Cerebellar nuclear complex (tissue), 1 donor: ENCODE results near the gene ABCC11.

Experiments
- DNase-seq, 2 experiments: peaks; one replicate each; lab custom pipeline; 2025; lab: John Stamatoyannopoulos, UW

Gene ABCC11

GRCh38 chr16:48129926-48130325 lies 117.4 kb downstream of the ABCC11 start:
- DNase-seq = no peak

GRCh38 chr16:48128769-48129168 lies 118.6 kb downstream of the ABCC11 start:
- DNase-seq = no peak

DNA sequence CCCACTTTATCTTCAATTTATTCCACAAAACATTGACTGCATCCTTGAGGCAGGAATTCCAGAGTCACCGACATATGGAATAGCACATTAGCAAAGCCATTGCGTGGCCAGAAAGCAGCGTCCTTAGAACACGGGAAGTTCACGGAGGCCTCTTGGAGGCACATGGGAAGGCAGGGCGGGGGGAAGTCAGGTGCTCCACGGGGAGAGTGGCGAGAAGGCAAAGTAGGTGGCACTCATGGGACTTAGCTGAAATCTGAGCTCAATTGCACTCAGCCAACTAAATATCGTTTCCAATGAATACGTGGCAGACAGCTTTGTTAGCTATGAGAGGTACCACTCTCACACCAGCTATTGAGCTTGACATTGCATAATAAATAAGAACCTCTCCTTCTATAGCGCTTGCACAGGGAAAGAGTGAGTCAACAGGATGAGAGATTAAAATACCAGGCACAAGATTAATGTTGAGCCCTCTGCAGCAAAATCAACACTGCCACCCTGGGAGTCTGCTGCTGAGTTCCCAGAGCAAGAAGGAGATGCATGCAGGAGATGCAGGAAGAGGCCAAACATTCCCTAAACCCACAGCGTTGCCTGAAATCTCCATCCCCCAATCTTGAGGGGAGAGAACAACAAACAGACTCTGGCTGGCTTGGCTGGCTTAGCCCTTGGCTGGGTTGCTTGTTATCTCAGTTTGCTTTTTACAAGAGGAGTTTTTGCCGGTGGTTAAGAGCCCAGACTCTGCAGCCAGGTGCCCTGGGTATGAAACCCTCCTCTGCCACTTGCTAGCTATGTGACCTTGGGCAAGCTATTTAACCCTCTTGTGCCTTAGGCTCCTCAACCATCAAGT lies 120.3 kb downstream of the ABCC11 start:
- DNase-seq = no peak

GRCh38 chr16:48125888-48126287 lies 121.5 kb downstream of the ABCC11 start:
- no peak for DNase-seq

GRCh38 chr16:48124266-48124665 lies 123.1 kb downstream of the ABCC11 start:
- no peak for DNase-seq

DNA sequence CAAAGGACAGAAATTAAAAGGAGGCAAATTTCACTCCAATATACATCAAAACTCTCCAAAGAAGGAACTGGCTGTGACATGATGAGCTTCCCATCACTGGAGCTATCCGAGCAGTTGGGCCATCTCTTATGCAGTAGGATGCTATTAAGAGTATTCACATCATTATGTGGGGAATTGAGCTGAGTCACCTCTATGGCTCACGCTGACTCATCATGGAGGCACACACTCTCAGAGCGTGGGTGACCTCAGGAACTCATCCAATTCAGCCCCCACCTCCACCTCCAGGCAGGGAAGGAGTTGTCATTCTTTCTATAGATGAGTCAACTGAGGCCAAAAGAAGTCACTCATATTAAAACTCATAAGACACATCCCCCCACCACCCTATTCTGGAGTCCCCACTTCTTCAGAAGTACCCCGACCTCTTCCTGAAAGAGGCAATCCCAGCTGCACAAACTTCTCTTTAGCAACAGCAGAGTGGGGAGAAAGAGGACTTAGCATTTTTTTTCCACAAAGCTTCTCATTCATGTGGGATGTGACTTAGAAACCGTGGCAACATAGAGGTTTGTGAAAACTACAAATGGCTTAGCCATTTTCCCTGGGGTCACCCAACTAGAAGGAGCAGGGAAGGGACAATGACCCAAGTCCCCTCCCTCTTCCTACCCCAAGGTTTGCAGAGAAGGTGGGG lies 124.1 kb downstream of the ABCC11 start:
- no peak for DNase-seq

- DNase-seq = no peak
These were observed 126.1 kb downstream of the ABCC11 start for GRCh38 chr16:48121276-48121675.

DNA sequence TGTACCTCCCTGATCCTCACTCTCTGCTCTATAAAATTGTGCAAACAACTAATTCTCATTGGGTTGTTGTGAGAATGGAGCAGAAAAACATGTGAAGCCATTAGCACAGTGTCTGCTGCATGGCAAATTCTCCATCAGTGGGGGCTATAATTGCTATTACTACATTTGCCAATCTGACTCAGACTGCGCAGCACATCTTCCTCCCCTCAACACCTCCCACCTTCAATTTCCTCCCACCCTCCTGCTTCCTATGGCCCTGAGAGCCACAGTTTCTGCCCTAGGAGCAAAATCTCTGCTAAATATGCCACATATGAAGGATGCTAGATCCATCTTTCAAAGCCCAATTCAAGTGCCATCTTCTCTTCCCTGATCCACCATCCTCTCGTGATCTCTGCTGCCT lies 128.5 kb downstream of the ABCC11 start:
- no peak for DNase-seq

DNA sequence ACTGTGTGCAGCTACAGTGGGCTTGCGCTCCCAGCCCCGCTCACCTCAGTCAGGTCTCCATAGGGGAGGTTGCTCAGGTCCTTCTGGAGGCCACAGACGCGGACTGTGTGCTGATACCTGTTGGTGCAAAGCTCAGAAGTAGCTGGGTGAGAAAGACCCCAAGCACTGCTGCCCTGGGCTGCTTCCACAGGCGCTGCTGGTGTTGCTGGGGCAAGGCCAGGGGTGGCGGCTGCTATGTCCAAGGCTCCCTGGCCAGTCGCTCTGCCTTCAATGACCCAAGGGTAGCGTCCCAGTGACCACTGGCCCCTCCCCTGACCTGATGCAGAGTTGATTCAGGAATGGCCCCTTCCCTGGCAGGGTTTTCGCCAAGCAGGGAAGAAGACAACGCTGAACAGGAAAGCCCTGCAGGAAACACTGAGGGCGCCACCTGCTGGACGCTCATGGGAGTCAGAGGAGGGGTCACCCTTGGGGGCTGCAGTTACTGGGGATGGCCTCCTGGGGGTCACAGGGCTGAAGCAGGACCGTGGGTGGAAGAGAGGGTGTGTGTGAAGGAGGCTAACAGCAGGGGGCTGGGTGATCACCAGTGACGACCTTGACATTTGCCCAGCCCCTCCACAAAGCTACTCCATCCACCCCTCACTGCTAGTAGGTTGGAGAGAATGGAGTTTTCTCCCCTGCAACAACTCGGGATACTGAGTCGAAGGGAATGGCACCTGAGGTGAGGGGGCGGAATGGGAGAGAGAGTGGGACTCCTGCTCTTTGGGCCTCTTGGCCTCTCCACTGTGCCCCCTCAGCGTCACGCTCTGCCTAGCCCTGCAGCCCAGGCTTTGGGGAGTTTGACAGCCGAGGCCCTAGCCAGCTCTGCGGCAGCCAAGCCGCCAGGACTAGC lies 129.9 kb downstream of the ABCC11 start:
- no peak for DNase-seq
